HG03354 (cell line): Measurements from ENCODE around the gene ZNF827.
A peak's percentile ranks its signal among the peaks of the same experiment; 100 is the strongest.
"Not testable (repeated sequence)": the region's sequence is repeated elsewhere in the genome, so short reads cannot be mapped to it uniquely, and the experiment has no call there.

Experiments used
- ATAC-seq: cut with Tn5 transposase; IDR thresholded peaks from one replicate; pipeline ENCODE4 v1.9.1; 2021; ENCODE audit warnings: mild to moderate bottlenecking; ENCODE audit not compliant: unreplicated experiment, poor library complexity, severe bottlenecking

ZNF827 gene

DNA sequence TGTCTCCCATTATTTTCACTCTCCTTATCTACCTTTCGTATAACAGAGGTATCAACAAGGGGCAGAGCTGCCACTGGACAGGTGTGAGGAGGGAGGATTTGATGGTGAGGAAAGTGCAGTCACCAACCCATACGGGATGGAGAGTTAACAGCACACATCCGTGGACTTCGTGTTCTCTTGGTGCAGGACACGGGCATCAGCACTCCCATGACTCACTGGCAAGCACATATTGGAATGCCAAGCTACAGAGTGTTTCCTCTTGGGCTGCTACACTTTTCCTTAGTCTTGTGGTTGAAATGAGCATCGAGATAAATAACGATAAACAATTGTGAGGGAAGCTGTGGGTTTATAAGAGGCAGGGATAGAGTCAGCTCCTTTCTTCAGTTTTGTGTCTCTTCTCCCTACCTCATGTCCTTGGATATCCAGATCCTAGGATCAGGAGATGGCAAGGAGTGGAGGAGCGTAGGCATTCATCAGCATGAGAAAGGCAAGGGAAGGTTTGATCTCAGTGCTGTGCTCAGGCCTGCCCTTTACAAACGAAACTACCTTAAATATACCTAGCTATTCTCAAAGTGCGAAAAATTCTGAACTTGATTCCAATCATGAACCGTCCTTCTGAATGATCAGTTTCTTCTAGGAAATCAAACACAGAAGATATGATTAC, 96.3 kb downstream of the ZNF827 start:
- no peak for ATAC-seq

DNA sequence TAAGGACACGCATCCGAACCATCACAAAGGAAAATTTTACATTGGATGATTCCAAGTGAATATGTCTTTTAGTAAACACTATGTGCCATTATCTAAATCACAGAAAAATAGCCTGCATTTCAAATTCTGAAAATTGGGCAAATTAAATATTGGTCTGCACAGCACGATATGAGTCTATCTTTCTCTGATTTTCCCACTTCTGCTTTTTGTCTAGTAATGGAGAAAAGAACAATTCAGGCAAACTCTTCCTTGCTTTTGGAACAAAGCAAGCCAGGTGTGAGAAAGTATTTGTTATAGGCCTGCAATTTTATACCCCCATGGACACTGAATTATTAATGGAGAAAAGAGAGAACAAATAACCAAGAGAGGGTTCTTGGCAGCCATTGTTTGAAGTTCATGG, 97.8 kb downstream of the ZNF827 start:
- no peak for ATAC-seq

DNA sequence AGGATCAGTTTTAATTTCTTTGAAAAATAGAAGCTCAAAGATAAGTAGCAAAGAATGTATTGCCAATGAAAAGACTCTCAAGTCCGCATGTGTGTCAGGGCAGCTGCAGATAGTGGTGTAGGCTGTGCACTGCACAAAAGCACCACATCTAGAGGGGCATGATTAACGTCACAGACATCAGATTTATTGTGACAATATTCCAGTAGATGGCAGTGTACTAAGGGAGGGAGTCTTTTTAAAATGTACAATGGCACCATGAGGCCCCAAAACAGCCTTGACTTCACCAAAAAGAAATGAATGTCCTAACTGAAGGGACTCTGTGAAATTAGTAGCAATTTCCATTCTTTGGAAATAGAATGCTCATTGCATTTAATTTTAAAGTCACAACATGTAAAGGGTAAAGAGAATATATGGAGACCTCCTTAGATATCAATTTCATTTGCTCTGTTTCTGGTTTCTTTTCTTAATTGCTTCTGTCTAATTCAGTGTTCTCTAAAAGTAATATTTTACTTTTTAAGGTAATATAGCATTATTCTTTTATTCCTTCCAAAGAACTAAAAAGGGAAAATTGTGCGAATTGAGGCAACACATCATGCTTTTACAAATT, 98.4 kb downstream of the ZNF827 start:
- ATAC-seq: peak; percentile 98

DNA sequence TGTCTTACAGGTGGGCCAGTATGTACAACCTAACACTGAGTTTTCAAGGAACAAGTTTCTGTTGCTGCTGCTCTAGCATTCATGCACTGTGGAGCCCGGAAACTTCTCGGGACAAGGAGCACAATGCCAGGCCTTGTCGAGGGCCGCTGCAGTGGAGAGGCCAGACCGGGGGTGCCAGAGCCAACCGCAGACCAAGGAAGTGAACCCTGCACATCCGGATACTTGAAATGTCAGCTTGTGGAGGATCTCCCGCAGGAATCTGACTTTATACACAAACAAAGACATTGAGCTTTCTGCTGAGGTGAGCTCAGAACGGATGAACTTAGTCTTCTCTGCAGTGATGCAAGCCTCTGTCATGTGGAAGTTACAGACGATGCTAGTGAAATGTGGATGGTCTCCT, 99.5 kb downstream of the ZNF827 start:
- ATAC-seq: no peak

DNA sequence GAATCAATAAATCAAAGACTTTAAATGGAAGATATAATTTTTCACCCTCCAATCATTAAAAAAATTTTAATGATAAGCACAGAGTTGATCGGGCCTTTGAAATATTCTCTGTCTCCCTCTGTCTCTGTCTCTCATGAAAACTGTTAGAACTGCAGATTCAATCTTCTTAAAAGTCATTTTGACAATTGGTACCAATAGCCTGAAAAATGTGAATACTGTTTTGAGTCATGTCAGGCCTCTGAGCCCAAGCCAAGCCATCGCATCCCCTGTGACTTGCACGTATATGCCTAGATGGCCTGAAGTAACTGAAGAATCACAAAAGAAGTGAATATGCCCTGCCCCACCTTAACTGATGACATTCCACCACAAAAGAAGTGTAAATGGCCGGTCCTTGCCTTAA, 106.2 kb downstream of the ZNF827 start:
- ATAC-seq: not testable (repeated sequence)

DNA sequence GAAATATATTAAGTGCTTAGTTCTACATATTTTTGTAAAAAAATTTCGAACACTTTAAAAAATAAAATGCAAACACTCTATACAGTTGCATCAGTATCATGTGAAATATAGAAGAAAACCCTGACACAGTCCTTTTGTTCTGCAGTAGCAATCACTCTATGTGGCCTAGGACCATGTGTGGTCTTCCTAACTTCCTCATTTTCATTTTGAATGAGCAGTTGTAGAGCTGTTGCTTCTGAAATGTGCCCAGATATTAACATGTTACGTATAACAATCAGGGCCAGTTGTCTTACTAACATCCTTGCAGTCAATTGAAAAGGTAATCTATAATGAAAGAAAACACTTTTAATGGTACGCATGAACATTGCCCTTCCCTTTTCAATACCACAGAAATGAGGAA, 107.9 kb downstream of the ZNF827 start:
- ATAC-seq: peak; percentile 57

DNA sequence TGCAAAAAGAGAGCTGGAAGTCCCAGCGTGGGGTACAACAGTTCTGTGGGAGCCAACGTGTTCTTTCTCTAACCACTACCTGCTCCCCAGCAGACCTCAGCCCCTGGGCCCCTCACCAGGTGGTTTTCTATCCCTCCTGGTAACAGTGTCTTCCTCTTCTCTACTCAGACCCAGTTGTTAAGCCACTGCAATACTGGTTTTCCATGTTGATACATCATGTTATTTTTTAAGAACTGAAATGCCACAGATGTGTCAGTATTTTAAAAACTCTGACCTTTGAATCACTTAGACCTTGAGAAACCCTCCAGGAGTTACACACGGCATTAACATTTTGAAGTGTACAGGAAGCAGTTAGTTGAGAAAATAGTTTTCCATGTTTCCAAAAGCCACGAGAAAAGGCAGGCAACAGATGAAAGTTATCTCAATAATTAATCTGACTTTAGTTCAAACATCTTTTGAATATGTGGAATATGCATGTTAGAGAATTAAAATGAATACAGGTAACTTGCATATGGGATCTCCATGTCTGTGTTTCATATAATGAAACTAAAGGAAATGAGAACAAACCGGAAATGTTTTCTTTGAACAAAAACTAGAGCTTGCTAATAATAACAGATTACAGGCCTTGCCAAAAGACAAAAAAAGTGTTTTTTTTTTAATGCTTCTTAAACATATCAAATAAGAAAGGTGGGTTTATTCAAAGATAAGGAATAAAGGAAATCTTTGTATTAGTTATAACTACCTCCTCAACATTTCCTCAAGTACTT, 108.8 kb downstream of the ZNF827 start:
- ATAC-seq: peak; percentile 53

DNA sequence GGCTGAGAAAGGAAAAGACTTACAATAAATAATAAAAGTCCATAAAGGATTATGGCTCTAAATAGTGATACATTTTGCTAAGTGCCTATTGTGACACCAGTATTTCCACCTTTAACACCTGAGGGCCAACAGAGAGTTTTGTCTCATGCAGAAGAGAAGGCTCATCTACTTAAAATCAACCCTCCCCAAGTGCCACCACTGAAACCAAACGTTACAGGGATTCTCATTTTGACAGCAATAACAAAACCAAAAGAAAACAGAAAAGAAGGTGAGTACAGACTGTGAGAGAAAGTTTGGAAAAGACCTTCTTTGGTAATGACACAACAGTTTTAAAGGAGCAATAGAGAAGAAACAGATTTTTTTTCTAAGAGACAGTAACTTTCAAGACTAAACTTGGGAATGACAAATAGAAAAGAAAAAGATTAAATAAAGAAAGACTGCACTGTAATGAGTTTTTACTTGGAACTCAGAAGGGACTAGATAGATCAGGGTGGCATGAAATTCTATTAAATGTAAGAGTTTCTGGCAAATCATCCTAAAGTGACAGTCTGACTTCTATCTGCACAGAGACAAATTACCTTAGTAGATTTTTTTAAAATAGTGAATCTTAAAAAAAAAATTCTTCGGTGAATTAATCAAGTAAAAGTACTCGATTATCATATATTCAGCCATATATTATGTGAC, 109.7 kb downstream of the ZNF827 start:
- peak; percentile 86 for ATAC-seq

DNA sequence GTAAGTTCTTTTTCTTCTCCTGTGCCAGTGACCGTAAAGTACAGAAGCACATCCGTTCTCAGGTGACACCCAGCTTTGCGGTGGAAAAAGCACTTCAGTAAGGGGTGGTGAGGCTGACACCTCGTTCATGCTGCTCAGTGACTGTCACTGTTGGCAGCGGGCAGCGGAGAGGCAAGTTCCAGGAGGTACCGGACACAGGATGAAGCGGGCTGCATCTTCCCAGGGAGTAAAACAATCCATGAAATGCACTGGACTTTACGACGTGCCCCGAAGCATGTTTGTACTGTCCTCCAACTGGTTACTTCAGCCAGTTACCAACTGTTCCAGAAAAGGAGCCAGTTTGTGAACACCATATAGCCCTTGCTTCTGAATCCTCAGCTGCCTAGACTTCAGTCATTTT, 110.7 kb downstream of the ZNF827 start:
- no peak for ATAC-seq

DNA sequence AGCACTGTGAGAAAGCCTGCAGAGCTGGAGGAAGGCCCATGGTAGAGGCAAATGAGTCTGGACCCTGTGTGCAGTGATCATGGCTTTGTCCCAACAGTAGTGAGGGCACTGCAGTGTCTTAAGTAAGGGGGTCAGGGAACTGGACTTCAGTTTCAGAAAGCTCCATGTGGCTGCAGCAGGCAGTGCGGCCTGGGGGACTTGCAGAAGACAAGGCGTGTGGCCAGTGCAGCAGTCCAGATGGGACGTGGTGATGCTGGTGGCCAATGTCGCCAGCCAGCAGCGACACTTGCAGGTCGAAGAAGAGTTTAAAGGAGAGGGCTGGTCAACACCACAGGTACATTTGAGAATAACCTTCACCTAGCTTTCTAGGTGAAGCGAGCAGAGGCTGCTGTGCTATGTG, 113.4 kb downstream of the ZNF827 start:
- no peak for ATAC-seq

DNA sequence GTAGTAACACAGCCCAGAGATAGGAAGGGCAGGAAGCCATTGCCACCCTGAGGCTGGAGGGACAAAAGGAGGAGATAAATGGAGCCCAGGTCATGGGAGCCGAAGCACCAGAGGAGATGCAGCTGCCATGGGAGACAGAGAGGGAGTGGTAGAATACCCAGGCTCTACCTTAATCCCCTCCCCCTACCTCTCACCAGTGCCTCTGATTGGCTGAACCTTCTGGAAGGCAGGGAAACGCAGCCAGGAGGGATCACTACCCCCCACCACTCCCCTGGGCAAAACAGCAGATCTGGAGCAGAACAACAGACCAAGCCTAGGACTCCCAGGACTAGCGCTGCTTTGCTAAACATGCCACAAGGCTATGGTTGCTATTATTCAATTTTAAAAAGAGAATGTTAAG, 114.2 kb downstream of the ZNF827 start:
- ATAC-seq: no peak

DNA sequence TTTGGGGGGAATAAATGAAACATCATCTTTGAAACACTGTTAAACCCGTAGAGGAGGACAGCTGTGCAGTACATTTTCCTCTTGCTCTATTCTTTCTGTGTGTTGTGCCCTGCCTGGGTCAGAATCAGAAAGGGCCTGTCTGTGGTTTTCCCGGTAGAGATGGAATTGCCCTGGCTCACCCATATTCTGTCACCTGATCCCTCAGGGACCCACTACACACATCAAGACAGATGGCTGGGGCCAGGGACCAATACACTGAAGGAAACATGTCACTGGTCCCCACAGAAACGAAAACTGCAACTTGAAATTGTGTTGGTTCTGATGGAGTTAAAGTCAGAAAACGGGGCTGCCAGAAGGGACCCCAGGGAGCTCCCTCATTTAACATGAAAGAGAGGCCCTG, 114.9 kb downstream of the ZNF827 start:
- ATAC-seq: no peak

DNA sequence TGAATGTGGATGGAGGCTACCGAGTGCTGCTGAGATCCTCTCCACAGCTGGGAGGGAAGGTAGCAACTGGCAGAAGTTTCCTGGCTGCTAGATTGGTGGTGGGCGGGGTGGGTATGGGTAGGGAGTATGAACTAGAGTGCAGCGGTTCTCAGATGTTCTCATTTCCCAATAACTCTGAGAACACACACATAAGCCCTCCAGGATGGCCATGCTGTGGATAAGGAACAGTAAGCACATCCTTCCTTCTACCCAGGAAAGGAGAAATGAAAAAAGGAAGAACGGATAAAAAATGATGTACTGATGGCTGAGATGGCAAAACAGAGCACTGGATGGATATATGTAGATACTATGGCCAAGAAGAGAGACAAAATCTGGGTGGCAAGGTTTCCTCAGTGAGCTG, 116.0 kb downstream of the ZNF827 start:
- no peak for ATAC-seq

DNA sequence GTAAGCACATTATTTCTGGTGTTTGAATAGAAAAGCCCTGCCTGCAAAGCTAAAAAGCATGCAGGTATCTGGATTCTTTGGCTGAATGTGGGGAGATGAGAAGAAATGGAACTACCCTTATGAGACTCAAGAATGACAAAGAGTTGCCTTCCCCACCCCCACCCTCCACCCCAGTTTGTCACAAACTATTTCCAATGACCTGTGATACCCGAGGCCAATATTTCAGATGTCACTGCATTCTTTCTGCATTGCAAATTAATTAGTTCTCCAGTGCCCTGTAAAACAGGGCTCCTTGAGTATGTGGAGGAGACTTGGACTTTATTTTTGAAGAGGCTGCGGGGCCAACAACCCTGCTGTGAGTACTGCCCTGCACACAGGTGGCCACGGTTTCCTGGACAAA, 116.4 kb downstream of the ZNF827 start:
- no peak for ATAC-seq

DNA sequence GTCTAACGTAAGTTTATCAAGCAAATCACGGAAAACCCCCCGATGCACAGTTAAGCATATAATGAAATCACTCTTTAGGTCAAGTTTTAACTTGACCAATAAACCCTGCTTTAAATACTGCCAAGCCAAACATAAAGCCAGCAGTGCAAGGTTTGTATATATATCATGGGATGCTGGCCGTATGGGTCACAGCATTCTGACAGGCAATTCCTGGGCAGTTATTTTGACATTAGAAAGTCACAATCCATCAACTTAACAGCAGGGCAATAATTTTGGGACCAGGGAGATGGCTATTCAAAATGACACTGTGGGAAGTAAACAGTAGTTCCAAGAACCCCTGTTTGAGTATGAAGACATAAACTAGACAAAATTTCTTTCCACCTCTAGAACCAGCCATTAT, 116.9 kb downstream of the ZNF827 start:
- ATAC-seq: no peak

DNA sequence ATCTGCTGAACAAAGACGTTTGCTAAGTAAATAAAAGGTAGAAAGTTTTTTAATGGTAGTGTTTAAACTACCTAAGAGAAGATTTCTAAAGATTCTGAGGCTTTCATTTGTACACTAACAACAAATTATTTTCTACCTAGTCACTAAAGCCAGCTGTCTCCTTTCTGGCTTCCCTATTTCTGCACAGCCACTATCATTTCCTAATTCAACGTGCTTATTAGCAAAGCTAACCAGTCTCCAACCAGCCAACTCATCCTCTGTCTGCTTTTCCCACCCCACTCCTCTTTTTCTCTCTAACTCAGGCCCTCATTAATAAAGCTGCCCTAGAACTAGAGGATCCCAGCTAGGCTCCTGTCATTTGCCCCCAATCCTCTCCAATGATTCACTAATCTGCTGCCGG, 118.2 kb downstream of the ZNF827 start:
- ATAC-seq: no peak

DNA sequence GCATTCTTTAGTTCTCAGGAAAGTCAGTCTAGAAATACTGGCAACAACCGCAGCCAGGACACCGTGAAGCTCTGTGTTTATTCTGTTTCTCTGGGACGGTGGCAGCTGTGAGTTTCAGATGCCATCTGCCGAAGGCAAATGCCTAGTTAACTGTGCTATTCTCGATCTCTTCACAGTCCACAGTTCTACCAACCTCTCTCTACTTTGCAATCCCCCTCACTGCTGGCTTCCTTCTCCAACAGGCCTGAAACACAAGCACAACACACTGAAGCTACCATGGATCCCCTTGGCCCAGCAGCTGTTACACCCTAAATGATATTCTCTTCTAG, 118.8 kb downstream of the ZNF827 start:
- peak; percentile 58 for ATAC-seq

DNA sequence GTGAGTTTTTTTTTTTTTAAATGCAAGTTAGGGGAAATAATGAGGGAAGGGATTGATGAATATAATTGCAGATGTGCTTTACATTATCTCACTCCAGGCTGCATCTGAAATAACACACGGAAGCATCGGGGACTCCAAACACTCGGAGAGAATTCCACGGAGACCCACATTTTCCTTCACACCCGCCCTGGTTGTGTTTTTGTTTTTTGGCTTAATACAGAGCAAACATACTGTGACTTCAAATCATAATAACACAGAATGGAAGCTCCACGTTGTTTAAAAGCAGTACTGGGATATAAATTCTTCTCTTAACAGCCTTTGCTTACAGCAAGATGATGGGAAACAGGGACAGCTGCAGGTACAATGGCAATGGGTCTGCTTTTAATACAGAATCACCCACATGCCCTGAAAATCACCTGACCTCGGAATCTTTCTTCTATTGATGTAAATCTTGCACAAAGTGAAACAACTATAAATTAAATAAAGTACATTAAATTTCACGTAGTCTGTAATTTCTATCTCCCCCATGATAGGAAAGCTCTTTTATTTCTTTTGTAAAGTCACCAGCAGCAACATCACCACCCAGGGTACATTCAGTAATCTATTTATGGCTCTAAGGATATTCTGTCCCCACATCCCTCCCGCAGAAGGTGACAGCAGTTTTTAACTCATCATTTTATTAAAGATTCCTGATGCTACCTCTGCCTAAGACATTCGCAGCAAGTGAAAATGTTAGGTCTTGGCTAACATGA, 119.3 kb downstream of the ZNF827 start:
- ATAC-seq: no peak

DNA sequence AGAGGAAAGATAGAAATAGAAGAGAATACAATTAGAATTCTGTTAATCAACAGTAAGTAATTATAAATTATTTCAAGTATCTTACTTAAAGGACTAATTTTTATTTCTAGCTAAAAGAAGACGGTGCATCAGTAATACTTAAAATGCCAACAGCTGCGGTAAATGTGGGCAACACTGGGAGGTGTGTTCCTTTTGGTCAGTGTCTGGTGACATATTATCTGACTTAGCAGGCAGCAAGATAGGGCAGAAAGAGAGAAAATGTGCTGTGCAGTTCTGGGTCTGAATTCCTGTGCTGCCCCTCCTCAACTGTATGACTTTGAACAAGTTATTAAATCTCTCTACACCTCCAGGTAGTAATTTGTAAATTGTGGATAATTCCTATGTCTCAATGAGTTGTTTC, 120.6 kb downstream of the ZNF827 start:
- ATAC-seq: no peak

DNA sequence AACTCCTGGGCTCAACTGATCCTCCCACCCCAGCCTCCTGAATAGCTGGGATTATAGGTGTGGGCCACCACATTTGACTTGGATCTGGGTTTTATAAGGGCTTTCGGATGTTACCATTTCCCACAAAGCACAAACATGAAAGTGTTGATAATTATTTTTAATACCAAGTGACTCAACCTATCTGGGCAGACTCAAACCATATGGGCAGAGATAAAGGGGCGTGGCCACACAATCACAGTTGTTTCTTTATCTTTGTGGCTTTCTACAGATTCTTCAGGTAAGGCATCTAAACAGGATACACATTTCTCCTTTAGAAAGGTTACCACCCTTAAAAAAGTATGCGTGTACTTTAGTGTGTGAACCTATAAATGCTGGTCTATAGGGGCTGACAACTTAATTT, 122.5 kb downstream of the ZNF827 start:
- ATAC-seq: no peak
